Kidney glomerular epithelial cell (primary cell): ENCODE data around the gene MDGA2.
"Not testable (repeated sequence)": the region's sequence is repeated elsewhere in the genome, so short reads cannot be mapped to it uniquely, and the experiment has no call there.

Source experiments
- DNase-seq: peaks from one replicate; lab custom pipeline; 2025; lab: John Stamatoyannopoulos, UW

The MDGA2 gene

GRCh38 chr14:46920542-46920941 is 754.9 kb downstream of the MDGA2 start:
- DNase-seq: no peak

- DNase-seq: not testable (repeated sequence)
Observed at GRCh38 chr14:46915539-46915938, 759.9 kb downstream of the MDGA2 start.

- DNase-seq: no peak
Observed at GRCh38 chr14:46902837-46903236, 772.6 kb downstream of the MDGA2 start.

- no peak for DNase-seq
Observed at GRCh38 chr14:46894476-46894875, 780.9 kb downstream of the MDGA2 start.

GRCh38 chr14:46887144-46887543 is 788.3 kb downstream of the MDGA2 start:
- DNase-seq: no peak

GRCh38 chr14:46885566-46885965 is 789.8 kb downstream of the MDGA2 start:
- DNase-seq: no peak

- no peak for DNase-seq
Observed at GRCh38 chr14:46861753-46862152, 813.7 kb downstream of the MDGA2 start.

- DNase-seq: no peak
Observed at GRCh38 chr14:46840944-46841720, 834.3 kb downstream of the MDGA2 start.

- no peak for DNase-seq
Observed at GRCh38 chr14:46820291-46820690, 855.1 kb downstream of the MDGA2 start.

- no peak for DNase-seq
Observed at GRCh38 chr14:46819117-46819516, 856.3 kb downstream of the MDGA2 start.

GRCh38 chr14:46818147-46818546 is 857.3 kb downstream of the MDGA2 start:
- no peak for DNase-seq

GRCh38 chr14:46793144-46793543 is 882.3 kb downstream of the MDGA2 start:
- no peak for DNase-seq
